Muscle of arm (tissue), 12 donors: ENCODE data around the gene CEACAM8. TPM values are rescaled to one million over a fixed set of nuclear protein-coding genes. Genes with fewer than 3 reads are reported as not detected.
"Not testable (repeated sequence)": the region's sequence is repeated elsewhere in the genome, so short reads cannot be mapped to it uniquely, and the experiment has no call there.

Experiments used
- DNase-seq: peaks from one replicate; pipeline ENCODE4 v3.0.0-alpha.2; 2013
- polyA plus RNA-seq, 12 donors: library from polyadenylated mRNA; unstranded; fragments of 120-200 nt; gene quantifications; one replicate each; pipeline ENCODE4 v1.2.1, GENCODE V29; 2013; ENCODE audit not compliant: insufficient read length in 12 of 12

CEACAM8 gene
- polyA plus RNA-seq, 12 donors = 0.08 to 1.1 (median 0.15) TPM; not detected in 5

GRCh38 chr19:42573642-42574041 lies 21.1 kb downstream of the CEACAM8 start:
- DNase-seq = no peak

GRCh38 chr19:42571116-42571515 lies 23.6 kb downstream of the CEACAM8 start:
- no peak for DNase-seq

GRCh38 chr19:42569193-42569592 lies 25.5 kb downstream of the CEACAM8 start:
- no peak for DNase-seq

- no peak for DNase-seq
Observed at GRCh38 chr19:42568006-42568405, 26.7 kb downstream of the CEACAM8 start.

- no peak for DNase-seq
Observed at GRCh38 chr19:42567567-42567966, 27.2 kb downstream of the CEACAM8 start.

GRCh38 chr19:42563352-42564210 lies 31.1 kb downstream of the CEACAM8 start:
- no peak for DNase-seq

GRCh38 chr19:42561512-42561911 lies 33.2 kb downstream of the CEACAM8 start:
- no peak for DNase-seq

- no peak for DNase-seq
Observed at GRCh38 chr19:42560731-42561130, 34.0 kb downstream of the CEACAM8 start.

- DNase-seq = no peak
Observed at GRCh38 chr19:42558450-42559150, 36.1 kb downstream of the CEACAM8 start.

GRCh38 chr19:42557386-42557871 lies 37.3 kb downstream of the CEACAM8 start:
- not testable (repeated sequence) for DNase-seq

- no peak for DNase-seq
Observed at GRCh38 chr19:42555801-42556200, 38.9 kb downstream of the CEACAM8 start.

GRCh38 chr19:42555317-42555716 lies 39.4 kb downstream of the CEACAM8 start:
- no peak for DNase-seq

GRCh38 chr19:42554046-42554575 lies 40.6 kb downstream of the CEACAM8 start:
- DNase-seq = no peak

GRCh38 chr19:42553292-42554045 lies 41.3 kb downstream of the CEACAM8 start:
- DNase-seq = no peak

GRCh38 chr19:42552086-42553065 lies 42.3 kb downstream of the CEACAM8 start:
- DNase-seq = no peak

- not testable (repeated sequence) for DNase-seq
Observed at GRCh38 chr19:42550521-42550920, 44.2 kb downstream of the CEACAM8 start.

- not testable (repeated sequence) for DNase-seq
Observed at GRCh38 chr19:42549067-42549466, 45.7 kb downstream of the CEACAM8 start.

GRCh38 chr19:42548552-42548951 lies 46.2 kb downstream of the CEACAM8 start:
- no peak for DNase-seq

- no peak for DNase-seq
Observed at GRCh38 chr19:42547929-42548328, 46.8 kb downstream of the CEACAM8 start.

- DNase-seq = no peak
Observed at GRCh38 chr19:42546831-42547500, 47.8 kb downstream of the CEACAM8 start.
